LNCaP clone FGC (cell line): ENCODE data around the gene POLRMT.

ENCODE experiments used
- DNase-seq: peaks from one replicate; pipeline ENCODE4 v3.0.0-alpha.2; 2011; ENCODE audit warnings: low read depth
- H3K4me3 ChIP-seq: 2 replicates; pipeline ENCODE4 v1.5.1; 2011; ENCODE audit warnings: mild to moderate bottlenecking, low read depth, low read length, control low read depth
- TF ChIP-seq, protein P1 (sequence below): IDR thresholded peaks from 2 replicates; pipeline ENCODE4 v1.5.1; 2012; ENCODE audit warnings: mild to moderate bottlenecking; ENCODE audit not compliant: control insufficient read depth, insufficient read depth; ENCODE audit errors: extremely low read depth

The POLRMT gene

DNA sequence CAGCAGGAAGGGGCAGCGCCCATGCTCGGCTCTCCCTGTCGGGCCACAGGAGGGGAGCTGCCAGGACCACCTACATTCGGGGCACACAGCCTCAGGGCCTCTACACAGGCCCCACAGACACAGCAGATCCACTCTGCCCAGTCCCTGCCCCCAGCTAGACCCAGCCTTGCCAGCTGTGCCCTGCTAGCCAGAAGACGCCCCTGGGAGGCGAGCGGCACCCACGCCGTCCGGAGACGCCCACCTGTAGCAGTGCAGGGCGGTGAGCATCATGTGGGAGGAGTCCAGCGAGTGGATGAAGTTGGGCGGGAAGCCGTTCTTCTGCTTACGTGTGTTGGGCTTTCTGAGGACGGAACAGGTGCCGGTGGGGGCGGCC, 15.1 kb downstream of the POLRMT start:
- TF ChIP-seq, protein P1, sequence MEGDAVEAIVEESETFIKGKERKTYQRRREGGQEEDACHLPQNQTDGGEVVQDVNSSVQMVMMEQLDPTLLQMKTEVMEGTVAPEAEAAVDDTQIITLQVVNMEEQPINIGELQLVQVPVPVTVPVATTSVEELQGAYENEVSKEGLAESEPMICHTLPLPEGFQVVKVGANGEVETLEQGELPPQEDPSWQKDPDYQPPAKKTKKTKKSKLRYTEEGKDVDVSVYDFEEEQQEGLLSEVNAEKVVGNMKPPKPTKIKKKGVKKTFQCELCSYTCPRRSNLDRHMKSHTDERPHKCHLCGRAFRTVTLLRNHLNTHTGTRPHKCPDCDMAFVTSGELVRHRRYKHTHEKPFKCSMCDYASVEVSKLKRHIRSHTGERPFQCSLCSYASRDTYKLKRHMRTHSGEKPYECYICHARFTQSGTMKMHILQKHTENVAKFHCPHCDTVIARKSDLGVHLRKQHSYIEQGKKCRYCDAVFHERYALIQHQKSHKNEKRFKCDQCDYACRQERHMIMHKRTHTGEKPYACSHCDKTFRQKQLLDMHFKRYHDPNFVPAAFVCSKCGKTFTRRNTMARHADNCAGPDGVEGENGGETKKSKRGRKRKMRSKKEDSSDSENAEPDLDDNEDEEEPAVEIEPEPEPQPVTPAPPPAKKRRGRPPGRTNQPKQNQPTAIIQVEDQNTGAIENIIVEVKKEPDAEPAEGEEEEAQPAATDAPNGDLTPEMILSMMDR: no peak
- no peak overlapping the region for H3K4me3 ChIP-seq
- no peak for DNase-seq

DNA sequence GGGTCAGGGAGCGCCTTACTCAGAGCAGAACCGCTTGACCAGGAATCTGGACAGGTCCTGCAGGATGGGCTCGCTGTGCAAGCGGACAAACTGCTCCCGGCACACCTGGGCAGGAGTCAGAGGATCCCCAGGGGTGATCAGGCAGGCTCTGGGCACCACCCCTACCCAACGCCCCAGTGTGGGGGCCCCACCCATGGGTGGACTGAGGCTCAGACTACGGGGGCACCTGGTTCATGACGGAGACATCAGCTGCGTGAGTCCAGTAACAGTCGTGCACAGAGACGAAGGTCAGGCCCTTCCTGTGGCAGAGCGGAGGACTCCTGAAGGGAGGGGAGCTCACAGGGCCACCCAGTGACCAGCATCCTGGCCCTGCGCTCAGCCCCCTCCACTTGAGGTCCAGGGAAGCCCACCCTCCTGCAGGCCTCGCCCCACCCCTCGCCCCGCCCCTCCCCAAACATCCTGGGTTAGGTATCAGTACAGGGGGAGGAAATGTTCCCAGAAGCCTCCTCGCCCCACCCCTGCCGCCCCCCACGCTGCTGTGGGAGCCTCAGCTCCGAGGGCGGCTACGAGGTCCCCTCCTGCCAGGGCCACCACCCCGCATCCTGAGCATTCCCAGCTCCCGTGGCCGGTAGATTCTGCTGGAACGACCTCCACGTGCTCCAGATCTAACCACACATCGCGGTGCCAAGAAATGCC, 15.6 kb downstream of the POLRMT start:
- H3K4me3 ChIP-seq: no peak overlapping the region
- TF ChIP-seq, protein P1: no peak
- DNase-seq: no peak

DNA sequence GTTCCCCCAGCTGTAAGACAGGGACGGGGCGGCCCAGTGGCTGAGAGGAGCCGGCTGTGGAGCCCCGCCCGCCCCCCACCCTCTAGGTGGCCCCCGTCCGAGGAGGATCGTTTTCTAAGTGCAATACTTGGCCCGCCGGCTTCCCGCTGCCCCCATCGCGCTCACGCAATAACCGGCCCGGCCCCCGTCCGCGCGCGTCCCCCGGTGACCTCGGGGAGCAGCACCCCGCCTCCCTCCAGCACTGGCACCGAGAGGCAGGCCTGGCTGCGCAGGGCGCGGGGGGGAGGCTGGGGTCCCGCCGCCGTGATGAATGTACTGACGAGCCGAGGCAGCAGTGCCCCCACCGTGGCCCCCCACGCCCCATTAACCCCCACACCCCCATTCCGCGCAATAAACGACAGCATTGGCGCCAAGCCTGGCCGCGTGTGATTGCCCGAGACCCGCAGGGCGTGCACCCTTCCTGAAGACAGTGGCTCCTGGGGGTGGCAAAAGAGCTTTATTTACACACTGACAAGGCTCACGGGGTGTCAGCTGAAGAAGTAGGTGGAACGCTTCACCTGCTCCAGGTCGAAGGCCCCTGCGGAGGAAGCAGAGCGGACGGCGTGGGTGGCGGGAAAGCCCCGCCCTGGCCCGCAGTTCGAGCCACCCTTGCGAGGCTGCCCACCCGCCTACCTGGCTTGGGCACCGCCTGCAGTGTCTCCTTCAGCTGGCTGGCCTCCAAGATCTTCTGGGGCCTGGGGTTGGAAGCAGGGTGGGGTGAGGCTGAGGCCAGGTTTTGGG, 16.4 kb downstream of the POLRMT start:
- TF ChIP-seq, protein P1: no peak
- H3K4me3 ChIP-seq: no peak overlapping the region
- no peak for DNase-seq

DNA sequence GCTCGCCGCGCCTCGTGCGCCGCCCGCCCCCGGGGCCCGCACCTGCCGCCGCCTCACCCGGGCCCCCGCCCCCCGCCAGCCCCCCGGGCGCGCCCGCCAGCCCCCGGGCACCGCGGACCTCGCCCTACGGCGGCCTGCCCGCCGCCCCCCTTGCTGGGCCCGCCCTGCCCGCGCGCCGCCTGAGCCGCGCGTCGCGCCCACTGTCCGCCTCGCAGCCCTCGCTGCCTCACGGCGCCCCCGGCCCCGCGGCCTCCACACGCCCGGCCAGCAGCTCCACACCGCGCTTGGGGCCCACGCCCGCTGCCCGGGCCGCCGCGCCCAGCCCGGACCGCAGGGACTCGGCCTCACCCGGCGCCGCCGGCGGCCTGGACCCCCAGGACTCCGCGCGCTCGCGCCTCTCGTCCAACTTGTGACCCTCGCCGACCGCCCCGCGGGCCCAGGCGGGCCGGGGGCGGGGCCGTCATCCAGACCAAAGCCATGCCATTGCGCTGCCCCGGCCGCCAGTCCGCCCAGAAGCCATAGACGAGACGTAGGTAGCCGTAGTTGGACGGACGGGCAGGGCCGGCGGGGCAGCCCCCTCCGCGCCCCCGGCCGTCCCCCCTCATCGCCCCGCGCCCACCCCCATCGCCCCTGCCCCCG, 17.2 kb downstream of the POLRMT start:
- TF ChIP-seq, protein P1: no peak

DNA sequence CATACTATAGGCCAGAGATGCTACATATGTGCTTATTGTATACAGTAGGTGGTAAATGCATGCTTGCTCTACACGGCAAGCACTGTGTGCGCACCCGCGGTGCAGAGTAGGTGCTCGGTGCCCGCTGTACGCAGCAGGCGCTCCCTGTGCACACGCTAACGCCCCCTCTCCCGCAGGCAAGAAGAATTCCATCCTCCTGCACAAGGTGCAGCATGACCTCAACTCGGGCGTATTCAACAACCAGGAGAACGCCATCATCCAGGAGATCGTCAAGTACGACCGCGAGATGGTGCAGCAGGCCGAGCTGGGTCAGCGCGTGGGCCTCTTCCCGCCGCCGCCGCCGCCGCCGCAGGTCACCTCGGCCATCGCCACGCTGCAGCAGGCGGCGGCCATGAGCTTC, 17.7 kb downstream of the POLRMT start:
- DNase-seq: no peak
- TF ChIP-seq, protein P1: no peak
- no peak overlapping the region for H3K4me3 ChIP-seq

More for the DNA sequence above, 17.2 kb downstream of the POLRMT start:
- no peak overlapping the region for H3K4me3 ChIP-seq
- DNase-seq: no peak

DNA sequence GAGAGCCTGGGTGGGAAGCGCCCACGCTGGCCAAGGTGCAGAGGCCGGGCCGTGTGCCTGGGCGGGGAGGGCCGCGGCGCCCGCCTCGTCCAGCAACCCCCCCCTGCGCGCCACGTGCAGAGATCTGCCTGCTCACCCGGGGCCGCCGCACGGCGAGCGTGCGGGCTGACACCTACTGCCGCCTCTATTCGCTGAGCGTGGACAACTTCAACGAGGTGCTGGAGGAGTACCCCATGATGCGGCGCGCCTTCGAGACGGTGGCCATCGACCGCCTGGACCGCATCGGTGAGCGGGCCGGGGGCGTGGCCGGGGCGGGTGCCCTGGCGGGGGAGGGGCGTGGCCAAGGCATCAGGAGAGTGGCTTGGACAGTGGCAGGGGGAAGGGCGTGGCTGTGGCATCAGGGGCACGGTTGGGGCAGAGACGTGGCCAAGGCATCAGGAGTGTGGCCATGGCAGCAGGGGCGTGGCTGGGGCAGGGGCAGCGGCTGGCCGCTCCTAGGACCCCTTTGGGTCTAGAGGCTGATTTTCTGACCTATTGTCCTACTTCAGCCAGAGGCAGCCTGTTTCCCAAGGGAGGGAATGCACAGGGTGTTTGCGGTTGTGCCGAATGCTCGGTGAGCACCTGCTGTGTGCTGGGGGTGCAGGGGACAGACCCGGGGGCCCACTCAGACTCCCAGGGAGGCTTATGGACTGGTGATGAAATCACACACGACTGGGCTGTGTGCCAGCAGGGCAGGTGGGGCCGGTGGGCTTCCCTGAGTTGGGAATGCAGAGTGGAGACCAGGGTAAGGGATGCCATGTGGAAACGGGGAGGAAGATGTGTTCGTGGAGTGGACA, 19.4 kb downstream of the POLRMT start:
- H3K4me3 ChIP-seq: no peak overlapping the region
- DNase-seq: no peak
- TF ChIP-seq, protein P1: no peak
